ENCODE data around the gene PRDX3. TPM values are rescaled to one million over a fixed set of nuclear protein-coding genes. Genes with fewer than 3 reads are reported as not detected.

PRDX3 gene
- total RNA-seq, 1 experiment from 2014 or later: 167 TPM

DNA sequence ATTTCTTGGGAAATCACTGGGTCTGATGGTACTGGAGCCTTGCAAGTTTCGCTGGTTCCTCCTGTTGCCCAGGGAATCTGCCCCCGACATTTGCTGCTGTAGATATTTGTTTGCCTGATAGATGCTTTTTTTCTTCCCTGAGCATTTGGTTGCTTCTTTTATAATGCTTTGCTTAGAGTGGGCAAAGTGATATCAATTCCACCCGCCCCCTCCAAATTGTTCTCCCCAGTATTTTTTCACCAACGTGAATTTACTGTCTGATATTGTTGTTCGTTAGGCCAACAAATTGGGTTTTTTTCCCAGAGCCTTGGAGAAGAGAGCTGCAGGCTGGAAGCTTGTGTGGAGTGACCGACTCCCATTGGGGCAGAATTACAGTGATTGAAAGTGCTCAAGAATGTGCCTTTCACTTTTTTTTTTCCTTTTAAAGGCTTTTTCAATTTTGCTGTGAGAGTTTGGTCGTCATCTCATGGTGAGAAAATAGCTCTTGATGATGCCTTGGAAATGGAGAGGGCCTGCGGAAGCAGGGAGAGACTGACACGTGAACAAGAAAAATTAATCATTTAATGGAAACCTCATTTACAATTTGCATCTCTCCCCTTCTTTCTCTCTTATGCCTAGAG is 31.2 kb upstream of the PRDX3 start:
- ATAC-seq (no peak), DNase-seq (ENCODE audit: low spot score) (no peak)
- no peaks in the 10 kb centered on the region for H3K36me3 Mint-ChIP-seq
- ChIA-PET CTCF (interaction anchor here (0.6 to 4.5 kb wide), 30 partner anchors 8 to 393 kb away, joined by 3 to 59 read pairs (median 4); partner anchors contain the start of gene DENND10), POLR2A (interaction anchor here (0.5 to 0.7 kb wide), 3 partner anchors 376 to 1111 kb away, joined by 3 read pairs; partner anchors contain the start of gene TIAL1)
- no peak overlapping the region for H3K27ac Mint-ChIP-seq
- peaks cover 18% of the 10 kb centered on the region for H3K27me3 Mint-ChIP-seq (ENCODE audit: low read depth)
- H3K9me3 Mint-ChIP-seq: no peaks in the 10 kb centered on the region
- H3K4me3 Mint-ChIP-seq: peak overlapping the region; percentile 41
- TF ChIP-seq IRF2 (CRISPR knock-in tag; IDR thresholded peaks at IDR 0.05; ENCODE audit: borderline replicate concordance, low read depth) (no peak), JAZF1 (CRISPR knock-in tag; IDR thresholded peaks at IDR 0.05) (no peak), CBFB (CRISPR knock-in tag; IDR thresholded peaks at IDR 0.05; ENCODE audit: low read depth) (no peak), FOXP1 (CRISPR knock-in tag; IDR thresholded peaks at IDR 0.05; ENCODE audit: borderline replicate concordance) (no peak), NR1H2 (CRISPR knock-in tag; IDR thresholded peaks at IDR 0.05) (no peak), ZNF121 (CRISPR knock-in tag; IDR thresholded peaks at IDR 0.05) (no peak), ZNF416 (CRISPR knock-in tag; IDR thresholded peaks at IDR 0.05) (no peak), SOX15 (CRISPR knock-in tag; IDR thresholded peaks at IDR 0.05) (no peak), FOXK1 (CRISPR knock-in tag; IDR thresholded peaks at IDR 0.05) (no peak), ZNF317 (CRISPR knock-in tag; IDR thresholded peaks at IDR 0.05; ENCODE audit: borderline replicate concordance, low read depth) (no peak), RORB (CRISPR knock-in tag; IDR thresholded peaks at IDR 0.05) (no peak)
- TF ChIP-seq, protein P1, sequence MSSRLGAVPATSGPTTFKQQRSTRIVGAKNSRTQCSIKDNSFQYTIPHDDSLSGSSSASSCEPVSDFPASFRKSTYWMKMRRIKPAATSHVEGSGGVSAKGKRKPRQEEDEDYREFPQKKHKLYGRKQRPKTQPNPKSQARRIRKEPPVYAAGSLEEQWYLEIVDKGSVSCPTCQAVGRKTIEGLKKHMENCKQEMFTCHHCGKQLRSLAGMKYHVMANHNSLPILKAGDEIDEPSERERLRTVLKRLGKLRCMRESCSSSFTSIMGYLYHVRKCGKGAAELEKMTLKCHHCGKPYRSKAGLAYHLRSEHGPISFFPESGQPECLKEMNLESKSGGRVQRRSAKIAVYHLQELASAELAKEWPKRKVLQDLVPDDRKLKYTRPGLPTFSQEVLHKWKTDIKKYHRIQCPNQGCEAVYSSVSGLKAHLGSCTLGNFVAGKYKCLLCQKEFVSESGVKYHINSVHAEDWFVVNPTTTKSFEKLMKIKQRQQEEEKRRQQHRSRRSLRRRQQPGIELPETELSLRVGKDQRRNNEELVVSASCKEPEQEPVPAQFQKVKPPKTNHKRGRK (CRISPR knock-in tag; IDR thresholded peaks at IDR 0.05; ENCODE audit: borderline replicate concordance): no peak
- TF ChIP-seq, protein P2, sequence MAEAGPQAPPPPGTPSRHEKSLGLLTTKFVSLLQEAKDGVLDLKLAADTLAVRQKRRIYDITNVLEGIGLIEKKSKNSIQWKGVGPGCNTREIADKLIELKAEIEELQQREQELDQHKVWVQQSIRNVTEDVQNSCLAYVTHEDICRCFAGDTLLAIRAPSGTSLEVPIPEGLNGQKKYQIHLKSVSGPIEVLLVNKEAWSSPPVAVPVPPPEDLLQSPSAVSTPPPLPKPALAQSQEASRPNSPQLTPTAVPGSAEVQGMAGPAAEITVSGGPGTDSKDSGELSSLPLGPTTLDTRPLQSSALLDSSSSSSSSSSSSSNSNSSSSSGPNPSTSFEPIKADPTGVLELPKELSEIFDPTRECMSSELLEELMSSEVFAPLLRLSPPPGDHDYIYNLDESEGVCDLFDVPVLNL (CRISPR knock-in tag; IDR thresholded peaks at IDR 0.05; ENCODE audit: borderline replicate concordance, low read depth): no peak
- TF ChIP-seq, protein P3, sequence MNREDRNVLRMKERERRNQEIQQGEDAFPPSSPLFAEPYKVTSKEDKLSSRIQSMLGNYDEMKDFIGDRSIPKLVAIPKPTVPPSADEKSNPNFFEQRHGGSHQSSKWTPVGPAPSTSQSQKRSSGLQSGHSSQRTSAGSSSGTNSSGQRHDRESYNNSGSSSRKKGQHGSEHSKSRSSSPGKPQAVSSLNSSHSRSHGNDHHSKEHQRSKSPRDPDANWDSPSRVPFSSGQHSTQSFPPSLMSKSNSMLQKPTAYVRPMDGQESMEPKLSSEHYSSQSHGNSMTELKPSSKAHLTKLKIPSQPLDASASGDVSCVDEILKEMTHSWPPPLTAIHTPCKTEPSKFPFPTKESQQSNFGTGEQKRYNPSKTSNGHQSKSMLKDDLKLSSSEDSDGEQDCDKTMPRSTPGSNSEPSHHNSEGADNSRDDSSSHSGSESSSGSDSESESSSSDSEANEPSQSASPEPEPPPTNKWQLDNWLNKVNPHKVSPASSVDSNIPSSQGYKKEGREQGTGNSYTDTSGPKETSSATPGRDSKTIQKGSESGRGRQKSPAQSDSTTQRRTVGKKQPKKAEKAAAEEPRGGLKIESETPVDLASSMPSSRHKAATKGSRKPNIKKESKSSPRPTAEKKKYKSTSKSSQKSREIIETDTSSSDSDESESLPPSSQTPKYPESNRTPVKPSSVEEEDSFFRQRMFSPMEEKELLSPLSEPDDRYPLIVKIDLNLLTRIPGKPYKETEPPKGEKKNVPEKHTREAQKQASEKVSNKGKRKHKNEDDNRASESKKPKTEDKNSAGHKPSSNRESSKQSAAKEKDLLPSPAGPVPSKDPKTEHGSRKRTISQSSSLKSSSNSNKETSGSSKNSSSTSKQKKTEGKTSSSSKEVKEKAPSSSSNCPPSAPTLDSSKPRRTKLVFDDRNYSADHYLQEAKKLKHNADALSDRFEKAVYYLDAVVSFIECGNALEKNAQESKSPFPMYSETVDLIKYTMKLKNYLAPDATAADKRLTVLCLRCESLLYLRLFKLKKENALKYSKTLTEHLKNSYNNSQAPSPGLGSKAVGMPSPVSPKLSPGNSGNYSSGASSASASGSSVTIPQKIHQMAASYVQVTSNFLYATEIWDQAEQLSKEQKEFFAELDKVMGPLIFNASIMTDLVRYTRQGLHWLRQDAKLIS (CRISPR knock-in tag; IDR thresholded peaks at IDR 0.05; ENCODE audit: borderline replicate concordance): no peak
- TF ChIP-seq, protein P4, sequence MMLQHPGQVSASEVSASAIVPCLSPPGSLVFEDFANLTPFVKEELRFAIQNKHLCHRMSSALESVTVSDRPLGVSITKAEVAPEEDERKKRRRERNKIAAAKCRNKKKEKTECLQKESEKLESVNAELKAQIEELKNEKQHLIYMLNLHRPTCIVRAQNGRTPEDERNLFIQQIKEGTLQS (CRISPR knock-in tag; conservative IDR thresholded peaks at IDR 0.05): no peak
- TF ChIP-seq, protein P5, sequence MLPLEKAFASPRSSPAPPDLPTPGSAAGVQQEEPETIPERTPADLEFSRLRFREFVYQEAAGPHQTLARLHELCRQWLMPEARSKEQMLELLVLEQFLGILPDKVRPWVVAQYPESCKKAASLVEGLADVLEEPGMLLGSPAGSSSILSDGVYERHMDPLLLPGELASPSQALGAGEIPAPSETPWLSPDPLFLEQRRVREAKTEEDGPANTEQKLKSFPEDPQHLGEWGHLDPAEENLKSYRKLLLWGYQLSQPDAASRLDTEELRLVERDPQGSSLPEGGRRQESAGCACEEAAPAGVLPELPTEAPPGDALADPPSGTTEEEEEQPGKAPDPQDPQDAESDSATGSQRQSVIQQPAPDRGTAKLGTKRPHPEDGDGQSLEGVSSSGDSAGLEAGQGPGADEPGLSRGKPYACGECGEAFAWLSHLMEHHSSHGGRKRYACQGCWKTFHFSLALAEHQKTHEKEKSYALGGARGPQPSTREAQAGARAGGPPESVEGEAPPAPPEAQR (CRISPR knock-in tag; IDR thresholded peaks at IDR 0.05): no peak
- peaks cover 52% of the 10 kb centered on the region for H3K4me1 Mint-ChIP-seq
